Activated naive CD4-positive, alpha-beta T cell treated with anti-CD3 and anti-CD28 coated beads, Interleukin-2, amount 10 ng/mL, durations not matched to agents 7 days and 5 days (primary cell): ENCODE data around the gene GPBAR1.

Experiments
- CTCF ChIA-PET: fragments of 350-600 bp; sonication (Branson Sonifier 250); formaldehyde crosslinking; loops from one replicate; lab custom pipeline; 2021; ENCODE audit warnings: antibody characterized with exemption; lab: Charles Lee
- DNase-seq: peaks from one replicate; pipeline ENCODE4 v3.0.0-alpha.2; 2020
- H3K27ac Mint-ChIP-seq: one replicate; pipeline ENCODE4 v1.8.0; 2021; ENCODE audit warnings: mild to moderate bottlenecking, moderate library complexity, mixed read lengths
- H3K27me3 Mint-ChIP-seq: one replicate; pipeline ENCODE4 v1.8.0; 2021; ENCODE audit warnings: mild to moderate bottlenecking, mixed read lengths
- H3K36me3 Mint-ChIP-seq: one replicate; pipeline ENCODE4 v1.8.0; 2021; ENCODE audit warnings: mixed read lengths
- H3K4me1 Mint-ChIP-seq: one replicate; pipeline ENCODE4 v1.8.0; 2021; ENCODE audit warnings: mixed read lengths
- H3K4me3 Mint-ChIP-seq: one replicate; pipeline ENCODE4 v1.8.0; 2021; ENCODE audit warnings: mild to moderate bottlenecking, moderate library complexity, mixed read lengths
- H3K9me3 Mint-ChIP-seq: one replicate; pipeline ENCODE4 v1.8.0; 2021; ENCODE audit warnings: mixed read lengths

Gene GPBAR1

GRCh38 chr2:218253232-218253625, 7.6 kb upstream of the GPBAR1 start:
- Mint-ChIP-seq H3K36me3 (peaks cover 67% of the 10 kb centered on the region), H3K9me3 (no peaks in the 10 kb centered on the region), H3K27ac (peak overlapping the region; percentile 72), H3K27me3 (no peaks in the 10 kb centered on the region), H3K4me3 (no peak overlapping the region), H3K4me1 (peaks cover 19% of the 10 kb centered on the region)
- no peak for DNase-seq
- CTCF ChIA-PET, result interaction anchor here (0.6 to 1.9 kb wide), 6 partner anchors 11 to 81 kb away, joined by 3 to 5 read pairs (median 4); no protein-coding TSS in a partner anchor

DNA sequence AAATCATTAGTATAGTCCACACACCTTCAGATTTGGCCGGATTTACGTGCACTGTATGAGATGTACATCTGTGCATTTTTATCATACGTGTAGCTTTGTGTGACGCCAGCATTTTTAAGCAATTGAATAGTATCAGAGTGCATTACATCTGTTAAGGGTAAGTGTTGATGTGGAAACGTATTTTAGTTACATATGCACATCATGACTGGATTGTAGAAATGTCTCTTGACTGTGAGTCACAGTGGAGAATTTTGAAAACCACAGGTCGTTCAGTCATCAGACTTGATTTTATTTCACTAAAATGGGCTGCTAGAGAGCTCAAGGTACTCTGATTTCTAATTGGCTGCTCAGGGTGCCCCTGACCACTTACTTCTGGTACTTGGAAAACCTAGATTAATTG, 5.4 kb upstream of the GPBAR1 start:
- Mint-ChIP-seq H3K4me3 (no peak overlapping the region), H3K4me1 (peaks cover 25% of the 10 kb centered on the region), H3K36me3 (peaks cover 54% of the 10 kb centered on the region), H3K27me3 (no peaks in the 10 kb centered on the region), H3K27ac (peak overlapping the region; percentile 5), H3K9me3 (no peaks in the 10 kb centered on the region)
- CTCF ChIA-PET, result interaction anchor here (1.6 to 4.3 kb wide), 4 partner anchors 25 to 88 kb away, joined by 5 to 52 read pairs (median 8); partner anchors contain the start of gene CXCR1
- no peak for DNase-seq

GRCh38 chr2:218256612-218257350, 4.0 kb upstream of the GPBAR1 start:
- H3K27me3 Mint-ChIP-seq, result no peaks in the 10 kb centered on the region
- no peaks in the 10 kb centered on the region for H3K9me3 Mint-ChIP-seq
- peaks cover 44% of the 10 kb centered on the region for H3K36me3 Mint-ChIP-seq
- H3K4me3 Mint-ChIP-seq, result no peak overlapping the region
- peak; percentile 18 for DNase-seq
- H3K4me1 Mint-ChIP-seq, result peaks cover 27% of the 10 kb centered on the region
- peak overlapping the region; percentile 88 for H3K27ac Mint-ChIP-seq
- CTCF ChIA-PET, result interaction anchor here (0.7 to 4.3 kb wide), 20 partner anchors 8 to 210 kb away, joined by 3 to 52 read pairs (median 5); partner anchors contain the start of genes AAMP, ARPC2, CXCR1 and PNKD

- H3K9me3 Mint-ChIP-seq, result no peaks in the 10 kb centered on the region
- H3K36me3 Mint-ChIP-seq, result peaks cover 37% of the 10 kb centered on the region
- H3K4me1 Mint-ChIP-seq, result peaks cover 27% of the 10 kb centered on the region
- peak; percentile 66 for DNase-seq
- peak overlapping the region; percentile 88 for H3K27ac Mint-ChIP-seq
- CTCF ChIA-PET, result interaction anchor here (0.7 to 4.3 kb wide), 20 partner anchors 9 to 209 kb away, joined by 3 to 52 read pairs (median 5); partner anchors contain the start of genes AAMP, ARPC2, CXCR1 and PNKD
- H3K4me3 Mint-ChIP-seq, result no peak overlapping the region
- no peaks in the 10 kb centered on the region for H3K27me3 Mint-ChIP-seq
Observed at GRCh38 chr2:218257390-218257981, 3.3 kb upstream of the GPBAR1 start.

DNA sequence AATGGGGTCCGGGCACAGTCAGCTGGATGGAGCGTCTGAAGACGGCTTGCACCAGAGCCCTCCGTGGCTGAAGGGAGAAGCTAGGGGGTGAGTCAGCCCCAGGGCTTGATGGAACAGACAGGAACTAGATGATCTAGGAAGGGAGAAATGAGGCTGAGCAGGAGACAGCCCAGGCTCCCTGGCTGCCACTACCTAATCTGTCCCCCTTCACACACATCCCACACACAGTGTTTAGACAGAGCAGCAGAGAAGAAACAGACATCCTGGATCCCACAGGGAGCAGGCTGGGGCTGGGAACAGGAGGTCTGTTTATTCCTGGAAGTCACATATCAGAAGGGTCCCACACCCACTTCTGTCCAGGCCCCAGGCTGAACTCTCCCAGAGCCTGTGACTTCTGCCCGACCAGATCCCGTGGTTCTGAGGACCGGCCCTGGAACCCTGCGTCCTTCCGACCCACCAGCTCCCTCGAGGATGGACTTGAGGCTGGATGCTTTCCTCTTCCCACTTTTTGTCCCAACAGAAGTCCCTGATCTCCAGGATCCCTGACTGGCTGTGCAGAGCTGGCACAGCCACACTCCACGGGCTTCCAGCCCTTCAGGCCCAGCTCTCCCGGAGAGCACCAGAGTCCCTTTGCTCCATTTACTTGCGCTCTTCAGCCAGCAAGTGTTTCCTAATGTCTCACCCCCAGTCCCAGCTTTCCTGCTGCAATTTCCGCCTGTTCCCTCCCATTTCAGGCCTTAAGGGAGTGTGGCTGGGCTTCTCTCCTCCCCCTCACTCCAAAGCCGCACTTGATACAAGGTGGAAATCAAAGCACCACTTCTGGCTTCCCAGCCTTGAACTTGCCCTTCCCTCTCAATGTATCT, 1.5 kb upstream of the GPBAR1 start:
- DNase-seq, result peak; percentile 16
- Mint-ChIP-seq H3K9me3 (no peaks in the 10 kb centered on the region), H3K36me3 (peaks cover 36% of the 10 kb centered on the region), H3K27me3 (no peaks in the 10 kb centered on the region), H3K27ac (peak overlapping the region; percentile 67), H3K4me3 (no peak overlapping the region), H3K4me1 (peaks cover 37% of the 10 kb centered on the region)
- CTCF ChIA-PET, result interaction anchor here (0.7 to 4.3 kb wide), 6 partner anchors 11 to 93 kb away, joined by 3 to 52 read pairs (median 4); partner anchors contain the start of genes AAMP, CXCR1 and PNKD

DNA sequence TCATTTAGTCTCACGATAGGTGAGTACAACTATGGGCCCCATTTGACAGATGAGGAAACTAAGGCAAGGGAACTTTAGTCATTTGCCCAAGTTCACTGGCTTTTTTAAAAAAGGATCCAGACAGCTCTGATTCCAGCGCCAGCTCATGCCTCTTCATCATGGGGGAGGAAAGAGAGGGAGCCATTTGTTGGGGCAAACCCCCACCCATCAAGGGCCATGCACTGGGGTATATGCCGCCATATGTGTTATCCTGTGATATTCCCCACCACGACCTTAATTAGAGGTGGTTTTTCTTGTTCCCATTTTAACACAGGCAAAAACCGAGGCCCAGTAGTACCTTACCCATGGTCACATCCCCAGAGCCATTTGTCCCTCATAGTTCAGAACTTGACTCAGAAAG, 649 bp upstream of the GPBAR1 start:
- H3K27me3 Mint-ChIP-seq, result no peaks in the 10 kb centered on the region
- peak overlapping the region; percentile 24 for H3K27ac Mint-ChIP-seq
- peaks cover 41% of the 10 kb centered on the region for H3K4me1 Mint-ChIP-seq
- DNase-seq, result no peak
- H3K36me3 Mint-ChIP-seq, result peaks cover 29% of the 10 kb centered on the region
- CTCF ChIA-PET, result interaction anchor here (1.0 kb wide), 1 partner anchor 10 kb away, joined by 3 read pairs; the partner anchor contains the start of genes AAMP and PNKD
- H3K4me3 Mint-ChIP-seq, result no peak overlapping the region
- H3K9me3 Mint-ChIP-seq, result no peaks in the 10 kb centered on the region

GRCh38 chr2:218261423-218262236, 815 bp downstream of the GPBAR1 start:
- H3K9me3 Mint-ChIP-seq, result no peaks in the 10 kb centered on the region
- H3K4me3 Mint-ChIP-seq, result no peak overlapping the region
- H3K27ac Mint-ChIP-seq, result peak overlapping the region; percentile 29
- DNase-seq, result peak; percentile 18
- peaks cover 25% of the 10 kb centered on the region for H3K36me3 Mint-ChIP-seq
- H3K4me1 Mint-ChIP-seq, result peaks cover 44% of the 10 kb centered on the region
- no peaks in the 10 kb centered on the region for H3K27me3 Mint-ChIP-seq
- CTCF ChIA-PET, result interaction anchor here (0.6 to 1.4 kb wide), 3 partner anchors 12 to 78 kb away, joined by 3 to 5 read pairs (median 3); no protein-coding TSS in a partner anchor

GRCh38 chr2:218262237-218262600, 1.4 kb downstream of the GPBAR1 start:
- peaks cover 41% of the 10 kb centered on the region for H3K4me1 Mint-ChIP-seq
- CTCF ChIA-PET, result interaction anchor here (1.4 kb wide), 1 partner anchor 79 kb away, joined by 5 read pairs; no protein-coding TSS in a partner anchor
- no peak for DNase-seq
- H3K4me3 Mint-ChIP-seq, result no peak overlapping the region
- no peaks in the 10 kb centered on the region for H3K9me3 Mint-ChIP-seq
- no peak overlapping the region for H3K27ac Mint-ChIP-seq
- no peaks in the 10 kb centered on the region for H3K27me3 Mint-ChIP-seq
- peaks cover 27% of the 10 kb centered on the region for H3K36me3 Mint-ChIP-seq

- Mint-ChIP-seq H3K4me1 (peaks cover 39% of the 10 kb centered on the region), H3K4me3 (no peak overlapping the region), H3K36me3 (peaks cover 29% of the 10 kb centered on the region), H3K27ac (no peak overlapping the region), H3K9me3 (no peaks in the 10 kb centered on the region), H3K27me3 (no peaks in the 10 kb centered on the region)
- CTCF ChIA-PET, result interaction anchor here (1.0 to 1.4 kb wide), 2 partner anchors 80 to 95 kb away, joined by 3 to 5 read pairs; no protein-coding TSS in a partner anchor
- peak; percentile 15 for DNase-seq
Observed at GRCh38 chr2:218262631-218263586, 2.1 kb downstream of the GPBAR1 start.

DNA sequence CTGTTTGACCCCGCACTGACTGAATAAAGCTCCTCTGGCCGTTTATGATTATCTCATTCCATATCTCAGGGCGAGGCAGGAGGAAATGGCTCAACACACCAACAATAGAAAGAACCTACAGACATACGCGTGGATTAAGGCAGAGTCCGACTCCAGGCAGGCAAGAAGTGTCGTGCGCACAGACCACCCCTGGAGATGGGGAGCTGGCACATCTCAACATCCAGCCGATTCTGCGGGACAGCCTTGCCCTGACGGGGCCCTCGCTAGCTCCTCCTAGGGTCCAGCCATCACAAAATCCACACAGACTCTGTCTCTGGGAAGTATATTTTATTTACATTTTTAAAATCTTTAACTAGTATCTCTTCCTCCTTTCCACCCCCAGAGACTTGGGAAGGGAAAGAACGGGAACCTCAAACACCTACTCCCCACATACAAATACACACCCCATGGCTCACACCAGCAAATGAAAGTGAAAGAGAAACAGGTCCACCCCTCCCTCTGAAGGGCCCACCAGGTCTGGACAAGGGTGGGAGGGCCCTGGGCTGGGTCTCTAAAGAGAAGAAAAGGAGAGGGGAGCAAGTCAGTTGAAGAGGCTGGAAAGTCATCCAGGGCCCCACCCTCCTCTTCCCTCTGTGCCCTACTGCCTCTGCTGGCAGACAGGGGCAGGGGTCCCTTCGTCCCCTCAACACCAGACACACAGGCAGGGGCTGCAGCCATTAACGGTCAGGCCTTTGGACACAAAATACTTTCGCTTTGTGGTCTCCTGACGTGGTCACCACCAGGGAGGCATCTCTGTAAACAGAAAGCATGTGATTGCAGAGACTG, 3.2 kb downstream of the GPBAR1 start:
- CTCF ChIA-PET, result interaction anchor here (1.0 kb wide), 1 partner anchor 96 kb away, joined by 3 read pairs; no protein-coding TSS in a partner anchor
- H3K27me3 Mint-ChIP-seq, result no peaks in the 10 kb centered on the region
- peak; percentile 55 for DNase-seq
- no peaks in the 10 kb centered on the region for H3K9me3 Mint-ChIP-seq
- peaks cover 39% of the 10 kb centered on the region for H3K4me1 Mint-ChIP-seq
- peak overlapping the region; percentile 76 for H3K27ac Mint-ChIP-seq
- peaks cover 28% of the 10 kb centered on the region for H3K36me3 Mint-ChIP-seq
- H3K4me3 Mint-ChIP-seq, result no peak overlapping the region

DNA sequence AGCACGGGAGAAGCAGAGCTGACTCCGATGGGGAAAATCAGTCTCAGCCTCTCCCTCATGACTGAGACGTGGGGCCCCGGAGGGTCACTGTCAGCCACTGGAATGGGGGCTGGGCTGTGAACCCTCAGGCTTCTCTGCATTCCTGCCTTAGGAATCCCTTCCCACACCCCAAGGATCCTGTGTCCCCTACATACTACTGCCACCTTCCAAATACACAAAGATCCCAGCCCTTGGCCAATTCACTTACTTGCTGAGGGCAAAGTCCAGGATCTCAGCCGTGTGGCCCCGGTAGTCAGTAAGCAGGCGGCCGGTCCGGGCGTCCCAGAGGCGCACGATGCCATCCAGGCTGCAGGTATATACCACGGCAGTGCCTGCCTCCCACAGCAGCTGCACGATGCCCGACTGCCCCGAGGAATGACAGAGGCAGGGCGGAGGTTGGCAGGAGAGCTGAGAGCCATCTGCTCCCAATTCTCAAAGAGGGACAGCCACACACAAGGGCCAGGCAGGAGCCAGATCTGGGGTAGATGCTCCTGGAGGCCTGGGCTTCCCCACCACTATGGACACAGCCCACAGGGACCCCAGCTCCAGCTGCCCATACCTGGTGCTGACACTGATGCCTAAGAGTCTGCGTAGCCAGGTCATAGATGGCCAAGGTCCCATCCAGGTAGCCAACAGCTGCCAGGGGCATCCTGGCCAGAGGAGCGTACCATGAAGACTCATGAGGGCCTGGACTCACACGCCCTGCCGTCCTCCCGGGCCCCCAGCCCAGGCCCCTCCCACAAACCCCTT, 4.2 kb downstream of the GPBAR1 start:
- CTCF ChIA-PET, result no interaction called here
- peaks cover 28% of the 10 kb centered on the region for H3K36me3 Mint-ChIP-seq

More for the DNA sequence above, 4.2 kb downstream of the GPBAR1 start:
- no peaks in the 10 kb centered on the region for H3K9me3 Mint-ChIP-seq
- no peak overlapping the region for H3K4me3 Mint-ChIP-seq
- peaks cover 39% of the 10 kb centered on the region for H3K4me1 Mint-ChIP-seq
- DNase-seq, result peak; percentile 19
- H3K27me3 Mint-ChIP-seq, result peaks cover 3% of the 10 kb centered on the region
- peak overlapping the region; percentile 55 for H3K27ac Mint-ChIP-seq
